ENCODE measurements around the gene CRYBG2. TPM values are rescaled to one million over a fixed set of nuclear protein-coding genes. Genes with fewer than 3 reads are reported as not detected.

The CRYBG2 gene
- polyA plus RNA-seq, 1 donor from 2014 or later, result 2.5 TPM

- H3F3A ChIP-seq (ENCODE audit: insufficient read depth, low read length, poor library complexity, severe bottlenecking), result no peaks in the 10 kb centered on the region
- no peaks in the 10 kb centered on the region for H3K36me3 ChIP-seq (ENCODE audit: insufficient read depth, low read length)
- TF ChIP-seq SMC3 (conservative IDR thresholded peaks at IDR 0.05; ENCODE audit: poor library complexity) (no peak), EZH2 (IDR thresholded peaks at IDR 0.05; ENCODE audit: borderline replicate concordance, insufficient read depth, low read length, poor library complexity, severe bottlenecking) (no peak)
- no peak overlapping the region for H3K27ac ChIP-seq (ENCODE audit: low read length)
- H3K4me3 ChIP-seq (ENCODE audit: low read length), result no peak overlapping the region
- peaks cover 20% of the 10 kb centered on the region for H3K27me3 ChIP-seq (ENCODE audit: insufficient read depth, low read depth, low read length)
- H2AFZ ChIP-seq (ENCODE audit: low read depth, low read length), result no peak overlapping the region
- H3K9me3 ChIP-seq (ENCODE audit: low read length), result no peaks in the 10 kb centered on the region
- H3K9ac ChIP-seq (ENCODE audit: low read length), result no peak overlapping the region
- H4K20me1 ChIP-seq (ENCODE audit: insufficient read depth), result no peaks in the 10 kb centered on the region
- no peaks in the 10 kb centered on the region for H3K79me2 ChIP-seq (replicated peaks; ENCODE audit: insufficient read depth, low read length)
- no peaks in the 10 kb centered on the region for H3K9me2 ChIP-seq (ENCODE audit: insufficient read depth, low read length)
- H3K4me2 ChIP-seq (ENCODE audit: low read length), result no peak overlapping the region
These were observed 8.4 kb upstream of the CRYBG2 start for GRCh38 chr1:26362331-26362730.

- Histone ChIP-seq H3K9me2 (ENCODE audit: insufficient read depth, low read length) (no peaks in the 10 kb centered on the region), H4K20me1 (ENCODE audit: insufficient read depth) (no peaks in the 10 kb centered on the region), H3K79me2 (replicated peaks; ENCODE audit: insufficient read depth, low read length) (no peaks in the 10 kb centered on the region), H3K4me3 (ENCODE audit: low read length) (no peak overlapping the region), H3K4me2 (ENCODE audit: low read length) (no peak overlapping the region), H3K27me3 (ENCODE audit: insufficient read depth, low read depth, low read length) (peaks cover 20% of the 10 kb centered on the region), H3K9me3 (ENCODE audit: low read length) (no peaks in the 10 kb centered on the region), H2AFZ (ENCODE audit: low read depth, low read length) (no peak overlapping the region), H3K9ac (ENCODE audit: low read length) (no peak overlapping the region), H3K27ac (ENCODE audit: low read length) (no peak overlapping the region), H3K36me3 (ENCODE audit: insufficient read depth, low read length) (no peaks in the 10 kb centered on the region), H3F3A (ENCODE audit: insufficient read depth, low read length, poor library complexity, severe bottlenecking) (no peaks in the 10 kb centered on the region)
- no peak for TF ChIP-seq POLR2AphosphoS5 (IDR thresholded peaks at IDR 0.05)
- no peak for TF ChIP-seq RAD21 (conservative IDR thresholded peaks at IDR 0.05)
- TF ChIP-seq CTCF (IDR thresholded peaks at IDR 0.05; ENCODE audit: poor library complexity, severe bottlenecking), result no peak
- no peak for TF ChIP-seq SMC3 (conservative IDR thresholded peaks at IDR 0.05; ENCODE audit: poor library complexity)
- no peak for TF ChIP-seq EP300 (conservative IDR thresholded peaks at IDR 0.05; ENCODE audit: poor library complexity, severe bottlenecking)
- TF ChIP-seq EZH2 (IDR thresholded peaks at IDR 0.05; ENCODE audit: borderline replicate concordance, insufficient read depth, low read length, poor library complexity, severe bottlenecking), result no peak
- TF ChIP-seq TAF1 (IDR thresholded peaks at IDR 0.05; ENCODE audit: low read depth), result no peak
- TF ChIP-seq REST (IDR thresholded peaks at IDR 0.05; ENCODE audit: borderline replicate concordance), result no peak
- TF ChIP-seq MXI1 (conservative IDR thresholded peaks at IDR 0.05; ENCODE audit: poor library complexity, severe bottlenecking), result no peak
These were observed 7.7 kb upstream of the CRYBG2 start for GRCh38 chr1:26361605-26362122.

All from neural cell (in vitro differentiated cells).